Uterine smooth muscle cell (primary cell): ENCODE results near the gene MAP1LC3C. TPM values are rescaled to one million over a fixed set of nuclear protein-coding genes. Genes with fewer than 3 reads are reported as not detected.

Source experiments
- total RNA-seq: library from RNA; depleted of rRNA; stranded (reverse); fragments of >200 nt; gene quantifications from 2 replicates; pipeline ENCODE4 v1.2.3, GENCODE V29; 2014

The MAP1LC3C gene
- total RNA-seq = 0.25 and 0.44 TPM in 2 replicates

GRCh38 chr1:241999026-241999425 lies at the start of gene MAP1LC3C:
Gene MAP1LC3C (minus strand): TSS chr1:241999098. CDS start chr1:241999008, 90 bp downstream.

GRCh38 chr1:241957692-241958494 lies 41.0 kb downstream of the MAP1LC3C start, which contains the start of gene BECN2:
Gene BECN2 (plus strand): TSS chr1:241957767. CDS start chr1:241957767, 0 bp downstream.

Other genes with a start within 250 kb of the MAP1LC3C start
- 6.2 and 22.9 TPM in 2 replicates for gene EXO1, start 150.9 kb downstream of the MAP1LC3C start, total RNA-seq
- not detected in 2 replicates for gene BECN2, start 41.3 kb downstream of the MAP1LC3C start, total RNA-seq